NCI-H187 (cell line): ENCODE data around the gene RHOT2.

Experiments used
- DNase-seq, 2 experiments: peaks; one replicate each; lab custom pipeline; 2025; lab: John Stamatoyannopoulos, UW

The RHOT2 gene

DNA sequence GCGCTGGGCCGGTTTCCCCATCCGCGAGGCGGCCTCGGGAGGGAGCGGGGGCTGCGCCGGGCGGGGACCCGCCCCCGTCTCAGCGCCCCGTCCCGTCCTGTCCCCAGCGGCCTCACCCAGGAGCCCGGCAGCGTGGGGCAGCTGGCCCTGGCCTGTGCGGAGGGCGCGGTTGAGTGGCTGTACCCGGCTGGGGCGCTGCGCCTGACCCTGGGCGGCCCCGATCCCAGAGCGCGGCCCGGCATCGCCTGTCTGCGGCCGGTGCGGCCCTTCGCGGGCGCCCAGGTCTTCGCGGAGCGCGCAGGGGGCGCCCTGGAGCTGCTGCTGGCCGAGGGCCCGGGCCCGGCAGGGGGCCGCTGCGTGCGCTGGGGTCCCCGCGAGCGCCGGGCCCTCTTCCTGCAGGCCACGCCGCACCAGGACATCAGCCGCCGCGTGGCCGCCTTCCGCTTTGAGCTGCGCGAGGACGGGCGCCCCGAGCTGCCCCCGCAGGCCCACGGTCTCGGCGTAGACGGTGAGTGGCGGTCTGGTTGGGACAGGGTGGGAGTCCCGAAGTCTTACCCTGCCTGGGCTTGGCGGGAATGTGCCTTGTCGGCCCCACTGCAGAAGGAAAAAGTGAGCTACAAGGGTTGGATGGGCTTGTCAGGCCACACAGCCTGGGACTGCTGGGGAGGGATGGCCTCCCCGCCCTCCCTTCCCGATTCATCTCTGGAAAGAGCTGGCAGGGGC lies 47.7 kb downstream of the RHOT2 start:
- DNase-seq = no peak

DNA sequence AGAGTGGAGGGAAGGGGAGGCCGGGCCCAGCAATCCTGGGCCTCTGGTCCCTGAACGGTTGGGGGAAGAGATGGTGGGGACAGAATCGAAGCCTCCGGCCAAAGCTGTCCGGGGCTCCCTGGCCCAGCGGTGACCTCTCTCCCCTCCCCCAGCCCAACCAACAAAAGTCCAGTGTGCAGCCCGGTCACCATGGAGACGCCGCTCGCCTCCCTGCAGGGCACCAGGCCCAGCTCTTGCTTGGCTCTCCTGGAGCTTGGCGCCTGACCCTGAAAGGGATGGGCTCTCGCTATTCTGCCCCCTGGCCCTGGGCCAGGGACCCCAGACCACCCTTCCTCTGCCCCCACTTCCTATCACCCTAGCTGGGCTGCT lies 48.3 kb downstream of the RHOT2 start:
- no peak for DNase-seq

DNA sequence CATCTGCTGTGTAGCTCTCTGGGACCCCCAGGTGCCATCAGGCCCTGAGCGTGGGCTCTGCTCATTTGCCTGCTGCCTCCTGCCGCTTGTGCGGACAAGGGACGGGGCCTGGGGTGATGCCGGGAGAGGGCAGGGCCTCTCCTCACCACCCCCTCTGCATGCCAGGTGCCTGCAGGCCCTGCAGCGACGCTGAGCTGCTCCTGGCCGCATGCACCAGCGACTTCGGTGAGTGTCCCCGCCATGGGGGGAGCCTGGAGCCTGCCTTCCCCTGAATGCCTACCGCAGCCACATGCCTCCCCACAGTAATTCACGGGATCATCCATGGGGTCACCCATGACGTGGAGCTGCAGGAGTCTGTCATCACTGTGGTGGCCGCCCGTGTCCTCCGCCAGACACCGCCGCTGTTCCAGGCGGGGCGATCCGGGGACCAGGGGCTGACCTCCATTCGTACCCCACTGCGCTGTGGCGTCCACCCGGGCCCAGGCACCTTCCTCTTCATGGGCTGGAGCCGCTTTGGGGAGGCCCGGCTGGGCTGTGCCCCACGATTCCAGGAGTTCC lies 48.9 kb downstream of the RHOT2 start:
- DNase-seq = no peak

DNA sequence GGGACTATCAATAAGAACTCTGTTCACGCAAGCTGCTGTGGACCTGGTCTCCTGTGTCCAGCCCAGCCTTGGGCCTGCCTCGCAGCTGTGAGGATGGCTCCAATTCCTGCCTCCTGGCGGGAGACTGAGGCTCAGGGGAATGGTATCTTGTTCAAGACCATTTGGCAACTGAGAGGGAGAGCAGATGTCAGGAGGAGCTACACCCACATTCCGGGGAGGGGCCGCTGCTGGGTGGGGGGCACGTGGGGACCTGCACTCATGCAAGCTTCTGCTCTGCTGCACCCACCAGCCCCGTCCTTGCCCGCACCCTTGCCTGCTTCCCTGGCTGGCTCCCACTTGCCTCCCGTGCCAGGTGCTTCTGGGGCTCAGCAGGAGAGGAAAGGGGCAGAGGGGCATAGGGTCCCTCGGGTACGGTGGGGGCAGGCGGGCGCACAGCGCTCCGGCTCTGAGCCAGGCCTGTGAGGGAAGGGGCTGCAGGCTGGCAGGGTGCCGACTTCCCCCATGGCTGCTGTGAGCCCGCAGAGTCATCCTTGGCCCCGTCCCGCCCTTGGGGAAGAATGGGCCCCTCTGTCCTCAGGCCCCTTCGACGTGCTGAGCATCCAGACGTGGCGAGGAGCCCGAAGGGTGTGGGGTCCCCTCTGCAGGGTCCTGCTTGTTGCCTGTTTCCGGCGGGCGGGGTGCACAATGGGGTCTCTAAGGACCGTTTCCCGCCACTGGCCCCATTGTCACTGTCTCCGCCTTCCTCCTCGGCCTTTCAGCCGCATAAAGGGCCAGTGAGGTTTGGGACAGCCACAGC lies 49.7 kb downstream of the RHOT2 start:
- no peak for DNase-seq

DNA sequence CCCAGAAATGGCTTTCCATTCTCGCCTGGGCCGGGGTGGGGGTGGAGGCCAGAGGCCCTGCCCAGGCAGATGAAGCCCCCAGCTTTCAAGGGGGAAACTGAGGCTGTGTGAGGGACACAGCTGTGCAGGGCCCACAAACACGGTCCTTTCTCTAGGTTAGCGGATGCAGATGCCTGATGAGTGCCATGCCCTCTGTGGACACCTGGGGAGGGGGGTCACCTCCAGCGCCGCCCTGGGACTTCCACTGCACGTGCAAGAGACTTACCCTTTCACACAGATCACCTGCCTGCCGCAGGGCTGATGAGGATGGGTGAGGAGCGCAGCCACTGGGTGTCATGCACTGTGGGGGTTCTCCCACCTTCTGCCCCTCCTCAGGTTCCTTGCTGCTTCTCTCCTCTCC lies 50.5 kb downstream of the RHOT2 start:
- no peak for DNase-seq

DNA sequence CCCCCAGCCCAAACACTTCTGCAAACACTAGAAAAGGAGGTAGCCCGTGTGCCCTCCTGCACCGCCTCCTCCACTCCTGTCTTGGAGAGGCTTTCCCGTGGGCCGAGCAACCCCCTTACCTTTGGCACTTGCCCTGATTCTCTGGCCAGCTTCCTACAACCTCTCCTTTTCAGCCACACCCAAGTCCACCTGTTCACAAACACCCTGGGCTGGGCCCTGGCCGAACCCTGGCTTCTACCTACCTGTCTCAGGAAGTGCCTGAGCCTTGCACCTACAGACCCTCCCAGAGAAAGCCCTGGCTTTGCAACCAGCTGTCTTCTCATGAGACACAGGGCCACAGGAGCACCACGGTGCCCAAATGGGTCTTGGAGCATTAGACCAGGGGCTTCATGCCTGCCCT lies 51.0 kb downstream of the RHOT2 start:
- no peak for DNase-seq

DNA sequence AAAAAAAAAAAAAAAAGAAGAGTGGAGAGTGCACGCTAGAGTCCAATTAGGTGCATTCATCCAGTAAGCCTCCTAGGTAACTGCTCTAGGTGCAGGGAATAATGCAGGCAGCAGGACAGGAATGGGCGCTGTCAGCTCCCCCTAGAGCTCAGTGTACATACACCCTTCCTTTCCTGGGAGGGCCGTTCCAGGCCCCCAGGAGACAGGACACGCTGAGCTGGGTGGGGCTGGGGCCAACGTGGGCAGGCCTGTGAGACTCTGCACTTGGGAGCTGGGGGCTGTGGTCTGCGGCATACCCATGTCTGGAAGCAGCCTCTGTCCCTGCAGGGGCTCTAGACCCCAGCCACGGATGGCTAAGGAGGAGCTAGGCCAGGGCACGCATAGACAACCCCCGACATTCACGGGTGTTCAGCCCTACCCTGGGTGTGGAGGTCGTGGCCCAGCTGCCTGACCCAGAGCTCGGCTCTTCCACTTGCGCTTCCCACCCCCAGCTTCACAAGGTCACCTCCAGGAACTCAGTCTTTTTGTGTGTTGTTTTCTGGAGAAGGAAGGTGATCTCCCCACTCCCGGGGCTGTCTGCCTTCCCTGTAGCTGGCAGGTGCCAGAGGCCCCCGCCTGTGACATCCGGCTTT lies 52.0 kb downstream of the RHOT2 start:
- no peak for DNase-seq

DNA sequence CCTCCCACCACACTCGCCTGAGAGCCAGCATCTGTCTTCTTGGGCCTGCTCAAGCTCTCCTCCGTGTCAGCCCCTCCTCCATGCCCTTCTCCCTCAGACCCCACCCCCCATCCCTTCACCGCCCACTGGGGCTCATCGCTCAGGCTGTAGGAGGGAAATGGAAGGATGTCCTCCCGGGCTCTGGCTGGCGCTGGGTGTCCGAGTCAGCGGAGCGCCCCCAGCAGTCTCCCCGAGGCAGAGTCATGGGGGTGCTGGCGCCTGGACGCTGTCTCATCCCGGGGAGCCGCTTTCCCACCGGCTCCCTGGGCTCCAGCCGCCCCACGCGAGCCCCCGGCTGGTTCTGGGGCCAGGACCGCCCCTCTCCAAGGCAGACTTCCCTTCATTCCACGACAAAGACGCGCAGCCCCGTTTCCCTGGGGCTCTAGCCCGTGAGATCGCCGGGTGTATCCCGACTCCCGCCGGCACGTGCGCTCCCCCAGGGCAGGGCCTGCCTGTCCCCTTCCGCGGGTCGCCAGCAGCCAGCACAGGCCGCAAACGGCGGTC lies 52.6 kb downstream of the RHOT2 start:
- DNase-seq = peak in 1 of 2 experiments; percentile 38

DNA sequence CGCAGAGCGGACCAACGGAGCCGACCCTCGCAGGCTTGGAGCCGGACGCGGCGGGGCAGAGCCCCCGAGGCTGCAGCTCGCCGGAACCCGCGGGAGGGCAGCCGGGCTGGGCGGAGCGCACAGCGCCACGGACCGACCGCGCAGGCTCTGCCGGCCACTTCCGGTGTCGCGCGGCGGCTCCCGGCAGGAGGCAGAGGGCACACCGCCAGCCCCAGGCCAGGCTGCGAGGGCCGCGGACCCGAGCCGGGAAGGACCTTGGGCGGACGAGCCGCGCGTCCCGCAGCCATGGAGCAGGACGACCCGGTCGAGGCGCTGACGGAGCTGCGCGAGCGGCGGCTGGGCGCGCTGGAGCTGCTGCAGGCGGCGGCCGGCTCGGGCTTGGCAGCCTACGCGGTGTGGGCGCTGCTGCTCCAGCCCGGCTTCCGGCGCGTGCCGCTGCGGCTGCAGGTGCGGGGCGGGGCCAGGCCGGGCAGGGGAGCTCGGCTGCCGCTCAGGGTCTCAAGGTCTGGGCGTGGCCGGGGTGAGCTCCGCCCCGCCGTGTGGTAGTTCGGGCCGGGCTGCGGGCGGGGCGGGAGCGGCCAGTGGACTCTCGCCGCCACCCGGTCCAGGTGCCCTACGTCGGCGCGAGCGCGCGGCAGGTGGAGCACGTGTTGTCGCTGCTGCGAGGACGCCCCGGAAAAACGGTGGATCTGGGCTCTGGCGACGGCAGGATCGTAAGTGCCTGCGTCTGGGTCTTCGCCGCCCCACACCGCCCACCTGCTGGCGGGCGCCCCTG lies 53.2 kb downstream of the RHOT2 start, which contains the start of gene ANTKMT:
ANTKMT (plus strand) TSS at position 157 of the 775 bp plus-strand sequence; CDS start at position 286, 129 bp downstream.
- DNase-seq = peak; percentile 89 to 91

DNA sequence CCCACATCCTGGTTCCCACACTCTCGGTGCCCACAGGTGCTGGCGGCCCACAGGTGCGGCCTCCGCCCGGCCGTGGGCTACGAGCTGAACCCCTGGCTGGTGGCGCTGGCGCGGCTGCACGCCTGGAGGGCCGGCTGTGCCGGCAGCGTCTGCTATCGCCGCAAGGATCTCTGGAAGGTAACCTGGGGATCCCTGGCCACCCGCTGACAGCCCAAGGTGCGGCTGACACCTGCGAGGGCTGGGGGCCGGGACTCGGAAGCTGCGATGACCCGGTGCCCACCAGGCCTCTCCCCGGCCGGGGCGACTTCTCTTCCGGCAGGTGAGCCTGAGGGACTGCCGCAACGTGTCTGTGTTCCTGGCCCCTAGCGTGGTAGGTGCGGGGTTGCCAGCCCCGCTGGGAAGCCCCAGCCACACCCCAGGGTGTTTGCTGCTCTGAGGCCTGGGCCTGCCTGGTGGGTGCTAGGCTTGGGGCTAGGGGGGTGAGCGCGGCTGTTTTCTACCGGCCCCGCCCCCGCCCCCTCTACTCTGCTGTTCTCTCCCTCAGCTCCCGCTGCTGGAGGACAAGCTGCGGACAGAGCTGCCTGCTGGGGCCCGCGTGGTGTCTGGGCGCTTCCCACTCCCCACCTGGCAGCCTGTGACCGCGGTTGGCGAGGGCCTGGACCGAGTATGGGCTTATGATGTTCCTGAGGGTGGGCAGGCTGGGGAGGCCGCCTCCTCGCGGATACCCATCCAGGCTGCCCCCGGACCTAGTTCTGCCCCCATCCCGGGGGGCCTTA lies 54.0 kb downstream of the RHOT2 start:
- no peak for DNase-seq

DNA sequence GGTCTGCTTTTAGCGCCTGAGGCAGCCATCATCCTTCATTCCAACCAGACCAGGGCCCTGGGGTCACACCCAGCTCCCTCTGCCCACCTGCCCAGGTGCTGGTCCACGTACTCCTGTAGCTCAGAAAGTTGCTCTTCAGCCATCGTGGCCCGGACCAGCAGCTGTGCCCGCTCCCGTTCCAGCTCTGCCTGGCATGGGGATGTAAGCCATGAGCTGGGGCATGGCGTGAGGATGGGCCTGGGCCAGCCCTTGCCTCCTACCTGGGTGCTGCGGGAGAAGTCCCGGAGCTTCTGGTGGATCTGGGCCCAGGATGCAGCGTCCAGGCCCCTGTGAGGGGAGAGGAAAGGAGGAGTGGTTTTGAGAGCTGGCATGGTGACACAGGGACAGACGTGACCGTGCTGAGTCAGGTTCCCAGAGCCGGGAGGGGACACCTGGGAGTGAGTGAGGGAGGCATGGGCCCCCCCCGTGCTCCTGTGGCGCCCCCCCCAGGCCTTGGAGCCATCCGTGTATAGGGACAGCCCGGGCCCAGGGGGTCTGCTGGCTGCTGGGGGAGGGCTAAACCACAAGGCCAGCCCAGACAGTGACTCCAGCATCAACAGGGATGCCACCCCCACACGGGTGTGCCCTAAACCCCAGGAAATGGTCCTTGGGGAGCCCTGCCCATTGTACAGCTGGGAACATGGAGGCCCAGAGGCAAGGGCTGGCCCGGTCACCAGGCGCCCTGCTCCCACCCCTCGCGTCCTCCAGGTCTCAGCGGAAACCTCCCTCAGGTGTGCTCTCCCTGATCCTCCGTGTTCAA lies 55.1 kb downstream of the RHOT2 start:
- DNase-seq = no peak

DNA sequence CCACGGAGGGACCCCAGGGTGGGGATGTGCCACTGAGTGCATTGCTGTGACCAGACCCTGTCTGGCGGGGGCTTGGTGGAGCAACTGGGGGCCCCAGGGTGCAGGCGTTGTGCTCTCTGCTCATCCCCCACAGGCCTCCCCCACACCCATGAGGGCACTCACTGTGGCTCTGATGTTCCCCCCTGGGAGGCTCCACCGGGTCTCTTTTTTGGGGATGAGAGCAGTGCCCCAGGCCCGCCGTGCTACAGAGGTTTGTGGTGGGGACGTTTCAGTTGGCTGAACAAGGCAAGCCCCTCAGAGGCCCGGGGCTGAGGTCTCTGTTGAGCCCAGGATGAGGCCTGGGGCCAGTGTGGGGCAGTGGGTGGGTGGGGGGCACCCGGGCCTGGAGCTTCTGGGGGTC lies 55.8 kb downstream of the RHOT2 start:
- DNase-seq = no peak
